SK-N-SH (cell line): ENCODE results near the gene AGTR1.

ENCODE experiments used
- EP300 ChIP-seq, 2 experiments: IDR thresholded peaks; 2 replicates each; pipeline versions ENCODE4 v1.4.0 to v1.6.1; 2012; ENCODE audit warnings: borderline replicate concordance in 1 of 2, low read depth in 1 of 2, low read length in 1 of 2
- EZH2phosphoT487 ChIP-seq: fragments of 200-600 bp; sonication (generic); IDR thresholded peaks from 2 replicates; pipeline ENCODE4 v1.6.1; 2017; ENCODE audit warnings: low read depth, mixed run types, mild to moderate bottlenecking, antibody characterized with exemption, moderate library complexity, borderline replicate concordance
- FOXM1 ChIP-seq: IDR thresholded peaks from 2 replicates; pipeline ENCODE4 v1.4.0; 2012; ENCODE audit warnings: low read depth, mild to moderate bottlenecking
- JUND ChIP-seq: IDR thresholded peaks from 2 replicates; pipeline ENCODE4 v1.4.0; 2012
- NRF1 ChIP-seq: IDR thresholded peaks from 2 replicates; pipeline ENCODE4 v1.6.1; 2012; ENCODE audit warnings: low read depth, mild to moderate bottlenecking, low read length
- POLR2AphosphoS5 ChIP-seq: IDR thresholded peaks from 2 replicates; pipeline ENCODE4 v1.6.1; 2012; ENCODE audit warnings: low read depth, low read length
- RXRA ChIP-seq: IDR thresholded peaks from 2 replicates; pipeline ENCODE4 v1.4.0; 2012; ENCODE audit warnings: low read depth, mild to moderate bottlenecking, borderline replicate concordance
- SIN3A ChIP-seq: IDR thresholded peaks from 2 replicates; pipeline ENCODE4 v1.6.1; 2012; ENCODE audit warnings: low read depth, mild to moderate bottlenecking, low read length, moderate library complexity, borderline replicate concordance
- YY1 ChIP-seq: IDR thresholded peaks from 2 replicates; pipeline ENCODE4 v1.4.0; 2012; ENCODE audit warnings: low read depth, mild to moderate bottlenecking
- TF ChIP-seq, protein P1 (sequence below): fragments of 200-600 bp; sonication (generic); IDR thresholded peaks from 2 replicates; pipeline ENCODE4 v1.6.1; 2017; ENCODE audit warnings: antibody characterized with exemption, mild to moderate bottlenecking, moderate library complexity
- TF ChIP-seq, protein P2 (sequence below): fragments of 150-350 bp; IDR thresholded peaks from 2 replicates; pipeline ENCODE4 v1.6.1; 2017; ENCODE audit warnings: antibody characterized with exemption, low read length, low read depth, borderline replicate concordance
- TF ChIP-seq, protein P3 (sequence below): IDR thresholded peaks from 2 replicates; pipeline ENCODE4; 2012

DNA sequence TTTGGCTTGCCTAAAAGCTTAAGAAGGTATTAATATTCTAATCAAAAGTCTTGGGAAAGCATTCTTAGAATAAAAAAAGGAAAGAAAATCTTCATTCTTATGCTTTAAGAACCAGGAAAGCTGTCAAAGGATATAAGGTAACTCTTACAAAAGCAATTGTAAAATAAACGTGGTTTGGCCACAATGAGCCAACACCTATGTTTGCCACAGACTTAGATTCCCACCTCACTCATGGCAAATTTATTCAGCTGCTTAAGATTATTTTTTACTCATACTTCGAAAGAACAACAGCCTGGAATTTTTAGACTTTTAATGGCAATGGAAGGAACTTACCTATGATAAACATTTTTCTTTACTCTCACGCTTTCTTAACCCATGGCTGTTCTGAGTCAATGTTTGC, 38.4 kb downstream of the AGTR1 start:
- TF ChIP-seq, protein P1, sequence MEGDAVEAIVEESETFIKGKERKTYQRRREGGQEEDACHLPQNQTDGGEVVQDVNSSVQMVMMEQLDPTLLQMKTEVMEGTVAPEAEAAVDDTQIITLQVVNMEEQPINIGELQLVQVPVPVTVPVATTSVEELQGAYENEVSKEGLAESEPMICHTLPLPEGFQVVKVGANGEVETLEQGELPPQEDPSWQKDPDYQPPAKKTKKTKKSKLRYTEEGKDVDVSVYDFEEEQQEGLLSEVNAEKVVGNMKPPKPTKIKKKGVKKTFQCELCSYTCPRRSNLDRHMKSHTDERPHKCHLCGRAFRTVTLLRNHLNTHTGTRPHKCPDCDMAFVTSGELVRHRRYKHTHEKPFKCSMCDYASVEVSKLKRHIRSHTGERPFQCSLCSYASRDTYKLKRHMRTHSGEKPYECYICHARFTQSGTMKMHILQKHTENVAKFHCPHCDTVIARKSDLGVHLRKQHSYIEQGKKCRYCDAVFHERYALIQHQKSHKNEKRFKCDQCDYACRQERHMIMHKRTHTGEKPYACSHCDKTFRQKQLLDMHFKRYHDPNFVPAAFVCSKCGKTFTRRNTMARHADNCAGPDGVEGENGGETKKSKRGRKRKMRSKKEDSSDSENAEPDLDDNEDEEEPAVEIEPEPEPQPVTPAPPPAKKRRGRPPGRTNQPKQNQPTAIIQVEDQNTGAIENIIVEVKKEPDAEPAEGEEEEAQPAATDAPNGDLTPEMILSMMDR: no peak
- TF ChIP-seq NRF1 (no peak), POLR2AphosphoS5 (no peak), JUND (no peak), RXRA (no peak), YY1 (no peak), EP300 (IDR thresholded peaks at IDR 0.05; ENCODE audit: borderline replicate concordance in 1 of 2, low read depth in 1 of 2, low read length in 1 of 2) (no peak), SIN3A (no peak), FOXM1 (no peak), EZH2phosphoT487 (no peak)
- TF ChIP-seq, protein P2, sequence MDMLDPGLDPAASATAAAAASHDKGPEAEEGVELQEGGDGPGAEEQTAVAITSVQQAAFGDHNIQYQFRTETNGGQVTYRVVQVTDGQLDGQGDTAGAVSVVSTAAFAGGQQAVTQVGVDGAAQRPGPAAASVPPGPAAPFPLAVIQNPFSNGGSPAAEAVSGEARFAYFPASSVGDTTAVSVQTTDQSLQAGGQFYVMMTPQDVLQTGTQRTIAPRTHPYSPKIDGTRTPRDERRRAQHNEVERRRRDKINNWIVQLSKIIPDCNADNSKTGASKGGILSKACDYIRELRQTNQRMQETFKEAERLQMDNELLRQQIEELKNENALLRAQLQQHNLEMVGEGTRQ: no peak
- TF ChIP-seq, protein P3, sequence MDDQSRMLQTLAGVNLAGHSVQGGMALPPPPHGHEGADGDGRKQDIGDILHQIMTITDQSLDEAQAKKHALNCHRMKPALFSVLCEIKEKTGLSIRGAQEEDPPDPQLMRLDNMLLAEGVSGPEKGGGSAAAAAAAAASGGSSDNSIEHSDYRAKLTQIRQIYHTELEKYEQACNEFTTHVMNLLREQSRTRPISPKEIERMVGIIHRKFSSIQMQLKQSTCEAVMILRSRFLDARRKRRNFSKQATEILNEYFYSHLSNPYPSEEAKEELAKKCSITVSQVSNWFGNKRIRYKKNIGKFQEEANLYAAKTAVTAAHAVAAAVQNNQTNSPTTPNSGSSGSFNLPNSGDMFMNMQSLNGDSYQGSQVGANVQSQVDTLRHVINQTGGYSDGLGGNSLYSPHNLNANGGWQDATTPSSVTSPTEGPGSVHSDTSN: no peak
